DOHH2 (cell line): ENCODE measurements around the gene CAPN11.

ENCODE experiments used
- H3F3A ChIP-seq: fragments of 200-600 bp; sonication (generic), shearing (Covaris generic); 2 replicates; pipeline ENCODE4 v1.6.0; 2016; ENCODE audit warnings: antibody characterized with exemption, mild to moderate bottlenecking; ENCODE audit not compliant: control insufficient read depth, insufficient read depth
- H3K27ac ChIP-seq: fragments of 200-600 bp; sonication (generic); 2 replicates; pipeline ENCODE4 v1.5.1; 2014; ENCODE audit warnings: low read depth, mild to moderate bottlenecking, low read length, moderate library complexity
- H3K27me3 ChIP-seq: fragments of 200-600 bp; sonication (generic); 2 replicates; pipeline ENCODE4 v1.6.1; 2014; ENCODE audit warnings: mild to moderate bottlenecking, low read length, mixed read lengths; ENCODE audit not compliant: control insufficient read depth
- H3K36me3 ChIP-seq: fragments of 200-600 bp; sonication (generic); 2 replicates; pipeline ENCODE4 v1.6.1; 2014; ENCODE audit warnings: mild to moderate bottlenecking, low read length, moderate library complexity, mixed read lengths; ENCODE audit not compliant: control insufficient read depth
- H3K4me1 ChIP-seq: fragments of 200-600 bp; sonication (generic); 2 replicates; pipeline ENCODE4 v1.6.1; 2014; ENCODE audit warnings: mild to moderate bottlenecking, low read length, mixed read lengths; ENCODE audit not compliant: control insufficient read depth
- H3K4me2 ChIP-seq: fragments of 200-600 bp; sonication (generic); 2 replicates; pipeline ENCODE4 v1.6.0; 2014; ENCODE audit warnings: mild to moderate bottlenecking, low read length, moderate library complexity
- H3K4me3 ChIP-seq: fragments of 200-600 bp; sonication (generic); 2 replicates; pipeline ENCODE4 v1.5.1; 2014; ENCODE audit warnings: mild to moderate bottlenecking, low read length, mixed read lengths
- H3K79me2 ChIP-seq: fragments of 200-600 bp; sonication (generic); 2 replicates; pipeline ENCODE4 v1.6.1; 2014; ENCODE audit warnings: mild to moderate bottlenecking, low read length, mixed read lengths; ENCODE audit not compliant: control insufficient read depth
- H3K9me2 ChIP-seq: fragments of 200-600 bp; sonication (generic); replicated peaks from 2 replicates; pipeline ENCODE4 v1.6.1; 2014; ENCODE audit warnings: mild to moderate bottlenecking, low read length, mixed read lengths; ENCODE audit not compliant: control insufficient read depth
- H3K9me3 ChIP-seq: fragments of 200-600 bp; sonication (generic); 2 replicates; pipeline ENCODE4 v1.6.1; 2014; ENCODE audit warnings: antibody characterized with exemption, low read length, mixed read lengths; ENCODE audit not compliant: control insufficient read depth, insufficient read depth
- H4K20me1 ChIP-seq: fragments of 200-600 bp; sonication (generic); 2 replicates; pipeline ENCODE4 v1.6.0; 2014; ENCODE audit warnings: low read depth, mild to moderate bottlenecking, antibody characterized with exemption, low read length, moderate library complexity; ENCODE audit not compliant: control insufficient read depth, insufficient read depth
- CTCF ChIP-seq: fragments of 200-600 bp; sonication (generic); IDR thresholded peaks from one replicate; pipeline ENCODE4 v1.5.1; 2014; ENCODE audit warnings: antibody characterized with exemption, mild to moderate bottlenecking, low read depth, low read length; ENCODE audit not compliant: poor library complexity, severe bottlenecking
- EZH2phosphoT487 ChIP-seq: fragments of 200-600 bp; sonication (generic); IDR thresholded peaks from 2 replicates; pipeline ENCODE4 v1.6.1; 2017; ENCODE audit warnings: borderline replicate concordance, mild to moderate bottlenecking, antibody characterized with exemption, low read length, moderate library complexity, mixed read lengths

CAPN11 gene

GRCh38 chr6:44145839-44146238, 12.8 kb upstream of the CAPN11 start:
- no peak overlapping the region for H3K4me3 ChIP-seq
- H3K36me3 ChIP-seq, result no peaks in the 10 kb centered on the region
- no peak for TF ChIP-seq EZH2phosphoT487

GRCh38 chr6:44146685-44147084, 11.9 kb upstream of the CAPN11 start:
- H3K4me2 ChIP-seq, result no peak overlapping the region
- TF ChIP-seq CTCF (no peak), EZH2phosphoT487 (no peak)
- H3K9me3 ChIP-seq, result no peaks in the 10 kb centered on the region
- H3K27me3 ChIP-seq, result no peaks in the 10 kb centered on the region
- no peaks in the 10 kb centered on the region for H3K79me2 ChIP-seq
- H3K4me1 ChIP-seq, result peaks cover 3% of the 10 kb centered on the region
- no peaks in the 10 kb centered on the region for H3K36me3 ChIP-seq
- no peaks in the 10 kb centered on the region for H4K20me1 ChIP-seq
- H3F3A ChIP-seq, result no peaks in the 10 kb centered on the region
- H3K4me3 ChIP-seq, result no peak overlapping the region
- no peak overlapping the region for H3K27ac ChIP-seq
- no peaks in the 10 kb centered on the region for H3K9me2 ChIP-seq

More at GRCh38 chr6:44145839-44146238, 12.8 kb upstream of the CAPN11 start:
- Histone ChIP-seq H3K4me2 (no peak overlapping the region), H3K27ac (no peak overlapping the region), H3K9me3 (no peaks in the 10 kb centered on the region), H3F3A (no peaks in the 10 kb centered on the region), H3K27me3 (no peaks in the 10 kb centered on the region), H3K4me1 (no peaks in the 10 kb centered on the region), H3K9me2 (no peaks in the 10 kb centered on the region), H4K20me1 (no peaks in the 10 kb centered on the region), H3K79me2 (no peaks in the 10 kb centered on the region)

- no peak for TF ChIP-seq EZH2phosphoT487
- TF ChIP-seq CTCF, result no peak
- Histone ChIP-seq H4K20me1 (no peaks in the 10 kb centered on the region), H3F3A (no peaks in the 10 kb centered on the region), H3K27me3 (no peaks in the 10 kb centered on the region), H3K4me3 (no peak overlapping the region), H3K9me3 (no peaks in the 10 kb centered on the region), H3K4me2 (no peak overlapping the region), H3K79me2 (no peaks in the 10 kb centered on the region), H3K4me1 (peaks cover 4% of the 10 kb centered on the region), H3K9me2 (no peaks in the 10 kb centered on the region), H3K36me3 (no peaks in the 10 kb centered on the region), H3K27ac (no peak overlapping the region)
Observed at GRCh38 chr6:44147256-44147655, 11.4 kb upstream of the CAPN11 start.

- Histone ChIP-seq H3K4me3 (no peak overlapping the region), H3K4me1 (peaks cover 4% of the 10 kb centered on the region), H3K4me2 (no peak overlapping the region), H3K36me3 (no peaks in the 10 kb centered on the region), H3K27me3 (no peaks in the 10 kb centered on the region), H3K9me3 (no peaks in the 10 kb centered on the region), H3K79me2 (no peaks in the 10 kb centered on the region), H3F3A (no peaks in the 10 kb centered on the region), H3K27ac (no peak overlapping the region), H3K9me2 (no peaks in the 10 kb centered on the region), H4K20me1 (no peaks in the 10 kb centered on the region)
- TF ChIP-seq CTCF, result no peak
- no peak for TF ChIP-seq EZH2phosphoT487
Observed at GRCh38 chr6:44148306-44148705, 10.3 kb upstream of the CAPN11 start.
